Stimulated activated CD8-positive, alpha-beta memory T cell treated with anti-CD3 and anti-CD28 coated beads, Interleukin-4, amount 100 ng/mL, for 1 hour (primary cell): Measurements from ENCODE around the gene RAB8A.

Experiments
- DNase-seq, 2 donors: peaks; one replicate each; pipeline ENCODE4 v3.0.0-alpha.2; 2020; ENCODE audit warnings: low read depth in 2 of 2, low spot score in 1 of 2

RAB8A gene

GRCh38 chr19:16111160-16111908 lies at the start of gene RAB8A:
Gene RAB8A (plus strand): TSS chr19:16111889. CDS start chr19:16111902, 13 bp downstream.
- peak; percentile 96 to 99 for DNase-seq

DNA sequence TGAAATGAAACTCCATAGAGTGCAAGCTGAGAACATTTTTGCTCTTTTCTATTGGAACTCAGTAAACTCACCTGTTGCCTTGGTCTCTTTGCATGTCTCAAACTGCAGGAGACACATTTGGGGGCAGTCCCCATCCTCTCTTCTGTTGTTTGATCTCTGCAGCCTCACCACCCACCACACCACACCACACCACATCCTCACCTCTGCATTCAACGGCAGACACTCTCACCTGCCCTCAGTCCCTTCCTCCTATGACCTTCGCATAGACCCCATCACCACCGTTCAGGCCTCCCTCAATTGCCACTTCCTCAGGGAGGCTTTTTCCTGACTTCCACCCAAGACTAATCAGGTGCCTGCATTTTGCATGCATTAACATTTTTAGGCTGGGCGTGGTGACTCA lies 49.7 kb upstream of the RAB8A start:
- DNase-seq, result no peak

DNA sequence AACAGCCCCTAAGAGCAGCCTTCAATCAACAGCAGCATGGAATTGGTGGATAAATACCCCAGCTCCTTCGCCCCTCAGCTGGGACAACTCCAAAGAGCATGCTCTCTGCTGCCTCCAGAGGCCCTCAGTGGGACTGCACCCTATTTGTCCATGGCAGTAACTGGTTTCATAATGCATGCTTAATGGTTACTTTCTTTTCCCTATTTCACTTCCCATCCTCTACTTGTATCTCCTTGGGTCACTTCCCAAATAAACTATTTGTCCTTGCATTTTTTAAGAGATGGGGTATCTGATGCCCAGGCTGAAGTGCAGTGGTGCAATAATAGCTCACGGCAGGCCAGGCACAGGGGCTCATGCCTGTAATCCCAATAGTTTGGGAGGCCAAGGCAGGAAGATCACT lies 48.9 kb upstream of the RAB8A start:
- peak in 1 of 2 donors; percentile 46 for DNase-seq

DNA sequence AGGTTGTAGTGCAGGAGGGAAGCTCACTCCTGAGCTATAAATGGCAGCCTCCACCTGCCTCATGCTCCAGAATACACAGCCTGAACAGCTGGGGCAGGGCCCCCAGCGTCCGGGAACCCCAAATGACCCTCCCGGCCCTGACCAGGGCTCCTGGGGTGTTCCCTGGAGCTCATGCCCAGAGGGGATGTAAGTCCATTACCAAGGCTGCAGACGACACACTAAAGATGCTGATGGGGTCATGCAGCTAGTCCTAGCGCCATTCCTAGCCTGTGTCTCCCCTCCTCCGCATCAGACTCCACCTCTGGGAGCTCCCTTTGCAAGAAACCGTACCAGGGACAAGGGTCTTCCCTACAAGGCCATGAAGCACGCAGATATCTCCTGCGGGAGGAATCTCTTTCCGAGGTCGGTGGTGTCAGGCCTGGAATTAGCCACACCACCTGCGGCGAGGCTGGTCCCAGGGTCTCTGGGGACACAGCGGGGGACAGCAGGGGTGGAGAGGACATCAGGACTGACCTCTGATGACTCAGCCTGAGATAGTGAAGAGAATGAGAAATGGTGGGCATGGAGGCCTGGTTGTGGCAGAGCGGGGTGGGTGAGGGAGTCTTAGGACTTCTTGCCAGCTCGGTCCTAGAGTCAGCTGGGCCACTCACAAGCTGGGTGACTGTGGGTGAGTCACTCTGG lies 47.3 kb upstream of the RAB8A start:
- DNase-seq, result no peak

- no peak for DNase-seq
These were observed 45.0 kb upstream of the RAB8A start for GRCh38 chr19:16066611-16067104.

- DNase-seq, result no peak
These were observed 44.3 kb upstream of the RAB8A start for GRCh38 chr19:16067205-16067938.

DNA sequence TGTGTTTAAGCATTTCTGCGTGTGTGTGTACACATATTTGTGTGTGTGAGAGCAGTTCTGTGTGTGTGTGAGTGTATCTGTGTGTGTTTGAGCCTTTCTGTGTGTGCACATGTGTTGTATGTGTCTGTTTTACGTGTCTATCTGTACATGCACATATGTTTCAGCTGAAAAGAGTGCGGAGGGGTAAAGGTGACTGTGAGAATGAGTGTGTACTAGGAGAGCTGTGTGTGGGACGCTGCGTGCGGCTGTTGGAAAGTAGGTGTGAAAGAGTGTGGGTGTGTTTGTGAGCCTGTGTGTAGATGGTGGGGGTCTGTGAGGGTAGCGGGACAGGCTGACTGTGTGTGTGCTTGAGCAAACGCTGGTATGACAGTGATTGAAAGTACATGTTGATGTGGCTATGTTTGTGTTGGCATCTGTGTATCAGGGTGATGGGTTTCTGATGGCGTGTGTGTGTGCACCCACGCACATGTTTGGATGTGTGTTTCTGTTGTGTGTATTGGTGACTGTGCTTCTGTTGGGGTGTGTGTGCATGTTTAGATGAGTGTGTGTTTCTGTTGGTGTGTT lies 42.9 kb upstream of the RAB8A start:
- no peak for DNase-seq

DNA sequence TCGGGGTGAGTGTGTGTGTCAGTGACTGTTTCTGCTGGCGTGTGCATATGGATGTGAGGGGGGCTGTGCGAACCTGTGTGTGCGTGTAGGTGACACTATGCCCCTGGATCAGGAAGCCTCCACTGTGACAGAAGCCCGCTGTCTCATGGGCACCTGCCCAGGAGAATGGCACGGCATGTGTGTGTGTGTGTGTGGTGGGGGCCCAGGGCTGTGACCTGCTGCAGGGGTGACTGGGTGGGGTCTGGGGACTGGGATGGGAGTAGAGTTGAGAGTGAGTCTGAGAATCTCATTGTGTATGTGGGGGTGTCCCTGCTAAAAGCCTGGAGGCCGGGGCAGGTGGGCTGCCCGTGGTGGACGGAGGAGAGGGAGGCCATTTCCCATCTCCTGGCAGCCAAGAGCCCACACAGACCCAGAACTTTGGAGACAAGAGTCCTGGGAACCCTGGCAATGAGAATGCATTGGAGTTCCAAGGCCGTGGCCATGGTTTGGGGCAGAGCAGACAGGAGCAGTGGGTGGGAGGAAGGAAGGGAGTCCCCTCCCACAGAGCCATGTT lies 41.8 kb upstream of the RAB8A start:
- DNase-seq, result no peak

DNA sequence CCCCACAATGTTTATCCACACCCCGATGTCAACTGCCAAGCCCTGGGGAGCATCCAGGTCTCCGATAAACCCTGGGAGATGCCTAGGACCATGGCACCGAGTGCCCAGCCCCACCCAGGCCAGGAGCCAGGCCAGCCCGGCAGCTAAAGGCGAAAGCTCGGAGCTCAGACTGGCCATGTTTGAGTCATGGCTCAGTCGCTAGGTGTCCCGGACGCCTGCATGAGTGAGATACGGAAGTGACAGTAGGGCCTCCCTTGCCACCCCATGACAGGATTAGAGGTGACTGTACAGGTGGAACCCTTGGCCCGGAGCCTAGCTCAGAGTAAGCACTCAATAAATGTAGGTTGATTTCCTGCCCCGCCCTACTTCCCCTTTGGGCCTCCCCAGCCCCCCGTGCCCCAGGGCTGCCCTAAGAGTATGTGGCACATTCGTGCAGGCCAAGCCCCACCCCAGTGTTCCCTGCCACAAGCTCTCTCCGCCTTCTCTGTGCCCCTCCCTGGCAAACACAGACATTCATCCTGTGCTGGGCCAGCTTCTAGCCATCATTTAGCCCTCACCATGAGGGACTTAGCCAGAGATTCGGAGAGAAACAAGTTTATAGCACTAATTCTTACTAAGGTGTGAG lies 41.2 kb upstream of the RAB8A start:
- DNase-seq, result peak; percentile 52 to 79

DNA sequence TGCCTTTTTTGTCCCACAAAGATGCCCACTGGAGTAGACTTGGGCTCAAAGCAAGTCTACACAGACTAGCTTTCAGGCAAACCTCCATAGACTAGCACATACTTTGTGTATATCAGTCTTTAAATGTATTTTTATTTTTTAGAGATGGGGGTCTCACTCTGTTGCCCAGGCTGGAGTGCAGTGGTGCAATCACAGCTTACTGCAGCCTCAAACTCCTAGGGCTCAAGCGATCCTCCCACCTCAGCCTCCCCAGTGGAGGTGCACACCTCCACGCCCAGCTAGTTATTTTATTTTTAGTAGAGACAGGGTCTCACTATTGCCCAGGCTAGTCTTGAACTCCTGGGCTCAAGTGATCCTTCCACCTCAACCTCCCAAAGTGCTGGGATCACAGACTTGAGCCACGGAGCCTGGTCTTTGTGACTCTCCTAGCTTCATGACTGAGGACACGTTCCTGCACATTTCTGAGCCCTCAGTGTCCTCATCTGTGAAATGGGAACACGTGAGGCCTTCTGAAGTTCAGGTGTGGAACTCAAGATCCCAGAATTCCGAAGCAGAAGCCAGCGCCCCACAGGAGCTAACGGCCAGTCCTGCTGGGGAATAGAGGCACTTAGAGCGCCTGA lies 40.5 kb upstream of the RAB8A start:
- no peak for DNase-seq

- no peak for DNase-seq
These were observed 38.2 kb upstream of the RAB8A start for GRCh38 chr19:16073481-16073880.

GRCh38 chr19:16073988-16074387 lies 37.7 kb upstream of the RAB8A start:
- no peak for DNase-seq

- no peak for DNase-seq
These were observed 37.0 kb upstream of the RAB8A start for GRCh38 chr19:16074488-16075365.

GRCh38 chr19:16075430-16076153 lies 36.1 kb upstream of the RAB8A start:
- no peak for DNase-seq

DNA sequence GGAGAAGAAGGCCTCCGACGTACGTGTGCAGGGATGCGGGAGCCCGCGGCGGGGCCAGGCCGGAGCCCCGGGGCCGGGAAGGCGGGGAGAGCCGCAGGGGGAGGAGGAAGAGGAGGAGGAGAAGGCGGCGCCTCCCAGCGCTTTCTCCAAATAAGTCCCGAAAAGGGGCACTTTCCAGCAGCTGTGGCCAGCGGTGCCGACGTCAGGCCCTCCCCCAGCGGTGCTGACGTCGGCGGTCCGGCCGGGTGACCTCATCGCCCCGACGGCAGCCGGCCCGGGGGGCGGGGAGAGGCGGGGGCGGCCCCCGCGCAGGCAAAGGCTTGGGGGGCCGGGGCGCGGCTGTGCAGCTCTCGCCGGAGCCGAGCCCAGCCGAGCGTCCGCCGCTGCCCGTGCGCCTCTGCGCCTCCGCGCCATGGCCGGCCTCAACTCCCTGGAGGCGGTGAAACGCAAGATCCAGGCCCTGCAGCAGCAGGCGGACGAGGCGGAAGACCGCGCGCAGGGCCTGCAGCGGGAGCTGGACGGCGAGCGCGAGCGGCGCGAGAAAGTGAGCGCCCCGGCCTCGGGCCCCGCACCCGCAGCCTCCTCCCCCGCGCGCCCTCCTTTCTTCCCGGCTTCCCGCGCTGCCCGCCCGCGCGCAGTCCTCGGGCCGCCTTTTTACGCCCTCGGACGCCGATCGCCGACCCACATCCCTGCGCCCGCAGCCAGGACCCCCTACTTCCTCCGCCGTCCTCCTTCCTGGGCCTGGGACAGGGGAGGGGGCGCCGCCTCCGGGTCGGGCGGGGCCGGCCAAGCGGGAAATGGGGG lies 35.3 kb upstream of the RAB8A start, which contains the start of gene TPM4:
Gene TPM4, plus strand, starts transcription at position 342 of the 804 bp plus-strand sequence. Its CDS starts 71 bp downstream, at position 413.
- DNase-seq, result peak; percentile 52 to 78

DNA sequence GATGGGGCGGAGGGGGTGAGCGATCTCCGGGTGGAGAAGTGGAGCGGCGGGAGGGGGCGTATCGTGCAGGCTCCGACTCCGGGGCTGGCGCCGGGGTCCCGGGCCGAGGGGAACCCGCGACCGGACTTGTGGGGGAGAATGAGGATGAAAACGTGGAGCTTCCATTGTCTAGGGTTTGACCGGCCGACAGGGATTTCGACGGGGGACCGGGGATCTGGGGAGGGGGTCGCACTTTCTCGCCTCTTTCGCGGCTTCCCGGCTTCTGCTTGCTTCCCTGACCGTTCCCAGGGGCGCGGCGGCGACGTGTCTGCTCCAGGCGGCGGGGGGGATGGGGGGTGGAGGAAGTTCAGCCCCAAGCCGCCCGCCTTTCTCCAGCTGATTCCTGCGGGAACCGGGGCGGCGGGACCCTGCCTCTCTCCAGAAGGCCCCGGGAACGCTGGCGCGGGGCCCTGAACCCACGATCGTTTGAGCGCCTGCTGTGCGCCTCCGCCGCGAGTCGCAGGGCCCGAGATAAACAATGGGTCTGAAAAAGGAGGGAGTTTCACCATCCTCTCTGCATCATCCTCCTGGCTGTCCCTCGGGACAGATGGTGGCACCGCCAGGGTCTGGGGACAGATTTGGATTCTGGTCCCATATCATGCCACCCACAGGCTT lies 34.6 kb upstream of the RAB8A start:
- DNase-seq, result no peak
